ENCODE results near the gene TIGAR.

DNA sequence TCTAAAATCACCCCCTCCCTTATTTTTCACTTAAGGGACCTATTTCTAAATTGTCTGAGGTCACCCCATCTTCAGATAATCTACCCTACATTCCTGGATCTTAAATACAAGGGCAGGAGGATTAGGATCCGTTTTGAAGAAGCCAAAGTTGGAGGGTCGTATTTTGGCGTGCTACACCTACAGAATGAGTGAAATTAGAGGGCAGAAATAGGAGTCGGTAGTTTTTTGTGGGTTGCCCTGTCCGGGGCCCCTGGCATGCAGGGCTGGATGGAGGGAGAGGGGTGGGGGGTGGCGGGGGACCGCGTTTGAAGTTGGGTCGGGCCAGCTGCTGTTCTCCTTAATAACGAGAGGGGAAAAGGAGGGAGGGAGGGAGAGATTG, 47.8 kb upstream of the TIGAR start:
- TF ChIP-seq POLR2A (IDR thresholded peaks at IDR 0.05) (no peak), EP300 (IDR thresholded peaks at IDR 0.05) (no peak)
- TF ChIP-seq, protein P1, sequence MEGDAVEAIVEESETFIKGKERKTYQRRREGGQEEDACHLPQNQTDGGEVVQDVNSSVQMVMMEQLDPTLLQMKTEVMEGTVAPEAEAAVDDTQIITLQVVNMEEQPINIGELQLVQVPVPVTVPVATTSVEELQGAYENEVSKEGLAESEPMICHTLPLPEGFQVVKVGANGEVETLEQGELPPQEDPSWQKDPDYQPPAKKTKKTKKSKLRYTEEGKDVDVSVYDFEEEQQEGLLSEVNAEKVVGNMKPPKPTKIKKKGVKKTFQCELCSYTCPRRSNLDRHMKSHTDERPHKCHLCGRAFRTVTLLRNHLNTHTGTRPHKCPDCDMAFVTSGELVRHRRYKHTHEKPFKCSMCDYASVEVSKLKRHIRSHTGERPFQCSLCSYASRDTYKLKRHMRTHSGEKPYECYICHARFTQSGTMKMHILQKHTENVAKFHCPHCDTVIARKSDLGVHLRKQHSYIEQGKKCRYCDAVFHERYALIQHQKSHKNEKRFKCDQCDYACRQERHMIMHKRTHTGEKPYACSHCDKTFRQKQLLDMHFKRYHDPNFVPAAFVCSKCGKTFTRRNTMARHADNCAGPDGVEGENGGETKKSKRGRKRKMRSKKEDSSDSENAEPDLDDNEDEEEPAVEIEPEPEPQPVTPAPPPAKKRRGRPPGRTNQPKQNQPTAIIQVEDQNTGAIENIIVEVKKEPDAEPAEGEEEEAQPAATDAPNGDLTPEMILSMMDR (IDR thresholded peaks at IDR 0.05), result no peak
